GM10266 (cell line): ENCODE results near the gene RPRML.

ENCODE experiments used
- DNase-seq: peaks from one replicate; pipeline ENCODE4 v3.0.0; 2012; ENCODE audit errors: extremely low spot score
- TF ChIP-seq, protein P1 (sequence below): IDR thresholded peaks from 2 replicates; pipeline ENCODE4 v1.5.1; 2012; ENCODE audit warnings: mild to moderate bottlenecking, low read depth; ENCODE audit not compliant: control insufficient read depth, insufficient read depth; ENCODE audit errors: missing control alignments

The RPRML gene

GRCh38 chr17:46982577-46982976 lies 3.5 kb upstream of the RPRML start:
- no peak for DNase-seq
- TF ChIP-seq, protein P1, sequence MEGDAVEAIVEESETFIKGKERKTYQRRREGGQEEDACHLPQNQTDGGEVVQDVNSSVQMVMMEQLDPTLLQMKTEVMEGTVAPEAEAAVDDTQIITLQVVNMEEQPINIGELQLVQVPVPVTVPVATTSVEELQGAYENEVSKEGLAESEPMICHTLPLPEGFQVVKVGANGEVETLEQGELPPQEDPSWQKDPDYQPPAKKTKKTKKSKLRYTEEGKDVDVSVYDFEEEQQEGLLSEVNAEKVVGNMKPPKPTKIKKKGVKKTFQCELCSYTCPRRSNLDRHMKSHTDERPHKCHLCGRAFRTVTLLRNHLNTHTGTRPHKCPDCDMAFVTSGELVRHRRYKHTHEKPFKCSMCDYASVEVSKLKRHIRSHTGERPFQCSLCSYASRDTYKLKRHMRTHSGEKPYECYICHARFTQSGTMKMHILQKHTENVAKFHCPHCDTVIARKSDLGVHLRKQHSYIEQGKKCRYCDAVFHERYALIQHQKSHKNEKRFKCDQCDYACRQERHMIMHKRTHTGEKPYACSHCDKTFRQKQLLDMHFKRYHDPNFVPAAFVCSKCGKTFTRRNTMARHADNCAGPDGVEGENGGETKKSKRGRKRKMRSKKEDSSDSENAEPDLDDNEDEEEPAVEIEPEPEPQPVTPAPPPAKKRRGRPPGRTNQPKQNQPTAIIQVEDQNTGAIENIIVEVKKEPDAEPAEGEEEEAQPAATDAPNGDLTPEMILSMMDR, result no peak

- DNase-seq, result no peak
- TF ChIP-seq, protein P1, result peak; percentile 5
These were observed 435 bp downstream of the RPRML start for GRCh38 chr17:46978489-46979146.

GRCh38 chr17:46977750-46978488 lies 1.1 kb downstream of the RPRML start:
- DNase-seq, result no peak
- TF ChIP-seq, protein P1, result no peak

DNA sequence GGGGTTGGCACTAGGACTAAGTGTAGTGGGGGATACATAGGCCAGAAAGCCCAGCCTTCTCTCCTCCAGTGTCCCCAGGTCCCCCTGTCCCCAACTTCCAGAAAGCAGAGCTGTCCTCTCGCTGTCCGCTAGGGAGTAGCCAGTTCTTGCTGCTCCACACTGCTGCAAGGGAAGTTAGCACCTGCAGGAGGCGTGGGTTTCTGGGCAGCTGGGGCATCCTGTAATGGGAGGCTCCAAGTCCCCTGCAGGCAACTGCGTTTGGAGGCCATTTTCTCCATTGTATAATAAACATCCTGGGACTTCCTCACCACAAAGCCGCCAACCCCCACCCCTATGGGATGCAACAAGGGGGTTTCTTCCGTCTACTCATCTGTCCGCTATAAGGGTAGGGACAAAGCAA lies 1.7 kb downstream of the RPRML start:
- no peak for DNase-seq

DNA sequence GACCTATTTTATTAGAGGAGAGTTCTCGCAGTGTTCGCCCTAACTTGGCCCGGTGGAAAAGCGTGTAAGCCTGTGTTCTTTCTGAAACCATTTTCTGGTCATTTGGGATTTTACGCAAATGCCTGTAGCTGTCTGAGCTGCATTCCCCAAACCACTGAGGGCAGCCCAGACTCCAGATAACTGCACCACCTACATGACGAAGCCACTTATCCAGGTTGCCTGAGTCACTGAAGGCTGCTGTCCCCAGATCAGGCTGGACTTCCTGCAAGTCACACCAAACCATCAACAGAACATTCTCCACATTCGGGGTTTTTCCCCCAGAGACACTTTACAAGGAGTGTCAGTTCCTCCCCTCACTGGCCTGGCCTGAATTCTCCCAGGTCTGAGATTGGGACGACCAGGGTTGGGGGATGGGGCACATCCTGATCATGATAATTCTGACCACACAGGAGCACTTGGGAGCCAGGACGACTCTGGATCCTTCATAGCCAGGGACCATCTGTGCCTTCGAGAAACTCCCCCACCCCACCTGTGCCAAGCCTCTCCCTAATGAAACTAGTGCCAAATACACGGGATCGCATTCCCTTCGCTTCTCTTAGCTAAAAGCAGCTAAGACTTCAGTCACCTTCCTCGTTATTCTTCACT lies 2.3 kb downstream of the RPRML start:
- TF ChIP-seq, protein P1, result no peak

More for the DNA sequence above, 1.7 kb downstream of the RPRML start:
- TF ChIP-seq, protein P1, result no peak

DNA sequence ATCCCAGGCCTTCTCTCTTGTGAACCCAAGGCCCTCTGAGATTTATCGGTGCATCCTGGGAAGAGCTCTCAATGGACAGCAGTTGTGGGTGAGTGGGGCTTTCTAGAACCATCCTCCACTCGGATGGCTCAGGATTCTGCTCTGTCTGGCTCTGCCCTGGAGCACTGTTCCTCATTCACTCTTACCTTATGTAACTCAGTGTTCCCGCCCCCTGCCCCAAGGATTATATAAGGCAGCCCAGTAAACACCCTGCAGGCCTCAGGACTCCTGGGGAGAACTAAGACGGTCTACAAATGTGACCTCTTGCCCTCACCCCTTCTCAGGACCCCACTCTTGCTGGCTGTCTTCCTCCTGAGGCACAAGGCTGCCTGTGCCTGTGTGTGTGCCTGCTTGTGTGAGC lies 3.8 kb downstream of the RPRML start:
- DNase-seq, result no peak
- TF ChIP-seq, protein P1, result no peak

More for the DNA sequence above, 2.3 kb downstream of the RPRML start:
- DNase-seq, result no peak
